HG03196 (cell line): Measurements from ENCODE around the gene RAB4B.
"Not testable (repeated sequence)": the region's sequence is repeated elsewhere in the genome, so short reads cannot be mapped to it uniquely, and the experiment has no call there.

Experiments used
- ATAC-seq: cut with Tn5 transposase; IDR thresholded peaks from one replicate; pipeline ENCODE4 v1.9.1; 2021; ENCODE audit not compliant: unreplicated experiment

RAB4B gene, protein sequence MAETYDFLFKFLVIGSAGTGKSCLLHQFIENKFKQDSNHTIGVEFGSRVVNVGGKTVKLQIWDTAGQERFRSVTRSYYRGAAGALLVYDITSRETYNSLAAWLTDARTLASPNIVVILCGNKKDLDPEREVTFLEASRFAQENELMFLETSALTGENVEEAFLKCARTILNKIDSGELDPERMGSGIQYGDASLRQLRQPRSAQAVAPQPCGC

GRCh38 chr19:40777937-40778705, at the start of gene RAB4B:
Gene RAB4B (plus strand): TSS chr19:40778247. CDS start chr19:40778376, 129 bp downstream.
- ATAC-seq, result peak; percentile 67

DNA sequence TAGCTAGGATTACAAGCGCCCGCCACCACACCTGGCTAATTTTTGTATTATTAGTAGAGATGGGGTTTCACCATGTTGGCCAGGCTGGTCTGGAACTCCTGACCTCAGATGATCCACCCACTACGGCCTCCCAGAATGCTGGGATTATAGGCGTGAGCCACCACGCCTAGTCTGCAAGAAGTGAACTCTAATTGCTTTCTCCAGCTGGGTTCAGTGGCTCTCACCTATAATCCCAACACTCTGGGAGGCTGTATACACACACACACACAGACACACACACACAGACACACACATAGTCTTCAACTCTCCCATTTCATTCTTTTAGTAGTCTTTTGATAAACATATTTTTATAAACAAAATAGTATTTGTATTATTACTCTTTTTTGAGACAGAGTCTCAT, 48.0 kb upstream of the RAB4B start:
- ATAC-seq, result not testable (repeated sequence)

DNA sequence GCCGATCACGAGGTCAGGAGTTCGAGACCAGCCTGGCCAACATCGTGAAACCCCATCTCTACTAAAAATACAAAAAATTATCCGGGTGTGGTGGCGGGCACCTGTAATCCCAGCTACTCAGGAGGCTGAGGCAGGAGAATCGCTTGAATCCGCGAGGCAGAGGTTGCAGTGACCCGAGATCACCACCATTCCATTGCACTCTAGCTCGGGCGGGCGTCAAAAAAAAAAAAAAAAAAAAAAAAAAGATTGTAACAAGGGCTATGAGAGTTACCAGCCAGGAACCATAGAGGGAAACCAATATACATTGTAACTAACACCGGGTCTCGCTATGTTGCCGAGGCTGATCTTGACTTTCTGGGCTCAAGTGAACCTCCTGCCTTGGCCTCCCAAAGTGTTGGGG, 45.7 kb upstream of the RAB4B start:
- ATAC-seq, result not testable (repeated sequence)

GRCh38 chr19:40733149-40733548, 44.9 kb upstream of the RAB4B start:
- ATAC-seq, result no peak

- ATAC-seq, result no peak
Measured at GRCh38 chr19:40735013-40735771, 42.9 kb upstream of the RAB4B start.

DNA sequence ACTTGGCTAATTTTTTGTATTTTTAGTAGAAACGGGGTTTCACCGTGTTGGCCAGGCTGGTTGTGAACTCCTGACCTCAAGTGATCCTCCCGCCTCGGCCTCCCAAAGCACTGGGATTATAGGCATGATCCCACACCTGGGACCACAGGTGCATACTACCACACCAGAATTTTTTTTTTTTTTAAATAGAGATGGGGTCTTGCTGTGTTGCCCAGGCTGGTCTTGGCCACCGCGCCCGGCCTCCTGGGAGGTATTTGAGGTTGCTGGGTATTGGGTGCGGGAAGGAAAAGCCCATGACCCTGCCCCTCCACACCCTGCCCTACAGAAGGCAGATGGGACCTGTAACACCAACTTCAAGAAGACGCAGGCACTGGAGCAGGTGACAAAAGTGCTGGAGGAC, 41.4 kb upstream of the RAB4B start:
- no peak for ATAC-seq

DNA sequence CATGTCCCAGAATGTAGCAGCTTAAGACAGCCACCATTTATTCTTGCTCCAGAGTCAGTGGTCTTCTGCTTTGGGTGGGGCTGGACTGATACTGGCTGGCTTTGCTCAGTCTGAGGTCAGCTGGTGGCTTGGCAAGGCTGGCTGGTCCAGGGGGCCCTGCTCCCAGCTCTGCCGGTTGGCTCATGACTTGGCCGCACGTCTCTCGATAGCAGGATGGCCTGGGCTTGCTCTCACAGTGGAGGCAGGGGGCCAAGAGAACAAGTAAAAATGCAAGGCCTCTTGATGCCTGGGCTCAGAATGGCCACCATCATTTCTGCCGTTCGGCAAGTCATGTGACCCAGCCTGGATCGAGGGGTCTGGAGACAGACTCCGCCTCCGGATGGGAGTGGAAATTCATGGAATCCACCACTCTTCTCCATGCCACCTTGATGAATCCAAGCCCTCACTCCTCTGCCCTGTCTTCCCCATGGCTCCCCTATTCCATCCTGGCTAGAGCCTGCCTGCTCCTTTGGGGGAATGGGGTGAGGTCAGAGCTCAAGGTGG, 40.9 kb upstream of the RAB4B start:
- no peak for ATAC-seq

GRCh38 chr19:40739030-40739839, 38.8 kb upstream of the RAB4B start:
- no peak for ATAC-seq

DNA sequence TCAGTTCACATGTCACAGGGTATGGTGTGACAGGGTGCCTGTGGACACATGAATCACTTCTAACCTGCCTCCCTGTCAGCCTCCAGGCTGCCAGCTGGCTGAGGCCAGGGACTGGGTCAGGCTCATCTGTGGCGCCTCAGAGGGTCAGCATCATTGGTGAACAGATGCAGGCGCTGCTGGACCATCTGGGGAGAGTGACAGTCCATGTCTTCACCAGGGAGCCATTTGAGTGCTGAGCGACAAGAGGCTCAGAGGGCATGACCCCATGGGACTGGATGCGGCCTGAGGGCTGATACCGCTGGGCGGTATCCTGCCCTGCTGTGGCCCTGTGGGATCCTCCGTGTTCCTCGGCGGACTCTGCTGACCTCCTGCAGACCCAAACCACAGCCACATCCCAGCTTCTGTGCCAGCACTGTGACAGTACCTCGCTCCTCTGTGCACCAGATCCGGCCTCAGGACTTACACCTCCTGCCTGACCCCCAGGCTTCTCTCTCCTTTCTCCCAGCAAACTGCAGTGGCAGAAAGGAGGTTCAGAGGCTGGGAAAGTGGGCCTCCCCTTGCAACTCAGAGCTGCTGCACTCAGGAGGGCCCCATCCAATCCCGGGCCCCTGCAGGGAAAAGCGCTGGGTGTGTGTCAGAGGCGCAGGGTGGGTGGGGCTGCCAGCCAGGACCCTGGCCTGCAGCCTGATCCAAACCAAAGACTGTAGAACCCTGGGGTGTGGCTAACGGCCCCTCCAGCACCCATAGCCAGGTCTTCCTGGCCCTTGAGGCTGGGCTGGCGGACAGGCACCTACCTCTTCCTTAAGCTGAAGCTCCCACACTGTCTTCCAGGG, 38.0 kb upstream of the RAB4B start:
- ATAC-seq, result no peak

GRCh38 chr19:40740747-40741146, 37.3 kb upstream of the RAB4B start:
- ATAC-seq, result no peak

DNA sequence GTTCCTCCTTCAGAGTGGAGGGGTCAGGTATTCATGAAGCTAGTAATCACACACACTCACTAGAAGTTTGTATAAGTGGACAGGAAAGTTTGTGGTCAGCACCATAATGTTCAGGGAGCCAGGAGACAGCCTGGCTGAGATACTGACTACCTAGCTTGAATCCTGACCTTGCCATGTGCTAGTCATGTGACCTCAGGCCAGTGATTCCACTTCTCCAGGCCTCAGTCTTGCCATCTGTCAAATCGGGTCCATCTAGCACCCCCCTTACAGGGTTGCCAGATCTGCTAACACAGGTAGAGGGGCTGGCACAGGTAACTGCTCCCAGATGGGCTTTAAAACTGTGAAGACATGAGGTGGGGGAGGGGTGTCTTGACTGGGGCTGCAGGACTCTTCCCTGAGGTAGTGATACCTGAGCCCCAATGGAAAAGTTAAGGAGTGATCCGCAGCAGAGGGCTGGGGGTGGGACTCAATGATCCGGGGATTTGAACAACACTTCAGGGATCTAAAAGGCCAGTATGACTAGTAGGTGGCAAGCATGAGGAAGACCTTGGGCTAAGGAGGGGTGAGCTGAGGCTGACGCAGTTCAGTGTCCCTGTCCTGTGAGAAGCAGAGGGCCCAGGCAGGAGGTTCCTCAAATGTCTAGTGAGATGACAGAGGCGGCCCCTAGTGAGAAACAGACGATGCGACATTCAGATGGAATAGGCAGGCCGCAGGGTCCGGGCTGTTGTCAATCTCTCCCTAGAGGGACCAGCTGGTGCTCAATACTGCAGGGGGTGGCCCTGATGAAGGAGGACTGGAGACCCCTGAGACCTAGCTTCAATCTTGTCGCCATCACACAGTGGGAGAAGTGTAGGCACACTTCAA, 36.3 kb upstream of the RAB4B start:
- no peak for ATAC-seq

- no peak for ATAC-seq
Measured at GRCh38 chr19:40742477-40742876, 35.6 kb upstream of the RAB4B start.

DNA sequence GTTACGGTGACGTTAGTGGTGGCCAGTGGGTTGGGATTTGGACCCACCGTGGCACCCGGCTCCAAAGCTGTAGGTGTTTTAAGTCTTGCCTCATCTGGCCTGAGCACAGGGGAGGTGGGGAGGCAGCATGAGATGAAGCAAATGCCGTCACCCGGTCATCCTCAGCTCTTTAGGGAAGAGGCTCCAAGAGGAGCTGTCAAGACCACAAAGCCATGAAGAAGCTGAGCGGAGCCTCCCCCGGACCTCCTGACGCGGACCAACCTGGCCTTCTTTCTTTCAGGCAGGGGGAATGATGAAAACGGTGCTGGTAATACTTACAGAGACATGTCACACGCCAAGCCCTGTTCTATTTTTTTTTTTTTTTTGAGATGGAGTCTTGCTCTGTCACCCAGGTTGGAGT, 35.2 kb upstream of the RAB4B start:
- no peak for ATAC-seq

- no peak for ATAC-seq
Measured at GRCh38 chr19:40743926-40744325, 34.1 kb upstream of the RAB4B start.

DNA sequence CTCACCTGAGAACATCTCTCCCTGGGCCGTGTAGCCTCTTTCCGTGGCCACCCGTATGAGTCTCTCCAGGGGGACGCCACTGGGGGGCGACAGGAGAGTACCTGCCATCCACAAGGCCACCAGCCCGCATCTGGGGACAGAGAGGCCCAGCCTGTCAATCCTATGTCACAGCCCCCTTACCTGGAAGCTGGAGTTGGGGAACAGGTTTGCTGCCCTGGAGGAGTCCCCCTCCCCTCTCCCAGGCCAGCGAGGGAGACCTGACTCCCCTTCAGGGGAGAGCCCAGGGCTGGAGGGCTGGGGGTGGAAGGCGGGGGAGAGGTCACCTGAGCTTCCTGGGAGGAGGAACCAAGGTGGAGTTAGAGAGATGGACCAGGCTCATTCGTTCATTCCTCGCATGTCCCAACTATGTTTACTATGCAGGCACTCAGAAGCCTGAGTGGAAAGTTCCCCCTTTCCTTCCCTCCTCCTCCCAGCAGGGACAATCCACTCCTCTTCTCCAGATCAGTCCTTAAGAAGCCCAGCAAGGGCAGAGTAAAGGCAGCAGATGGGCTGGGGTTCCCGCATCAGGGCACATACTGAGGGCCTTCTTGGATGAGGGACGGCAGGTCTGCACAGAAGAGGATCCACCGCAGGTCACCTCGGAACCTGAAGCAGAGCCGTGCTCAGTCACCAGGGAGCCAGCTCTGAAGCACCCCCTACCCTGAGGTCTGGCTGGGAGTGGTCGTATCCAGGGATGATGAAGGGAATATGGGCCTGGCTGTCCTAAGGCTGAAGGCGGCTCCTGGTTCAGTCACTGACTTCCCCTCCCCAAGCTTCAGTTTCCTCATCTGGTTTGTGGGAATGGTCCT, 33.3 kb upstream of the RAB4B start:
- no peak for ATAC-seq

- ATAC-seq, result no peak
Measured at GRCh38 chr19:40745402-40745780, 32.7 kb upstream of the RAB4B start.

DNA sequence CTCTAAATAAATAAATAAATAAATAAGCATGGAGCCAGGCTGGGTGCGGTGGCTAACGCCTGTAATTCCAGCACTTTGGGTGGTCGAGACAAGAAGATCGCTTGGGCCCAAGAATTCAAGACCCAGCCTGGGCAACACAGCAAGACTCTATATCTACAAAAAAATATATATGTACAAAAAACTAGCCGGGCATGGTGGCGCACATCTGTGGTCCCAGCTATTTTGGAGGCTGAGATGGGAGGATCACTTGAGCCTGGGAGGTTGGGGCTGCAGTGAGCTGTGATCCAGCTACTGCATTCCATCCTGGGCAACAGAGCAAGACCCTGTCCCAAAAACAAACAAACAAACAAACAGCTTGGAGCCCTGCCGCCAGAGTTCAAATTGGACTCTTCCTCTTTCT, 30.5 kb upstream of the RAB4B start:
- no peak for ATAC-seq
